IMR-90 (cell line): ENCODE results near the gene CEACAM20. TPM values are rescaled to one million over a fixed set of nuclear protein-coding genes. Genes with fewer than 3 reads are reported as not detected.

Experiments
- ATAC-seq: fragments of 200-7000 bp; cut with Tn5 transposase; 2 replicates; pipeline ENCODE4 v1.9.1; 2020; ENCODE audit warnings: low read depth, mild to moderate bottlenecking, moderate library complexity
- BruUV-seq: library from RNA; stranded (reverse); fragments of 400-500 nt; replicated peaks from 2 replicates; lab custom pipeline; 2021; lab: Mats Ljungman, UMichigan
- CTCF ChIA-PET: fragments of 300-600 bp; formaldehyde crosslinking; extraction: SDS; loops from one replicate; lab custom pipeline; 2021; ENCODE audit warnings: antibody characterized with exemption; lab: Yijun Ruan, JAX
- POLR2A ChIA-PET: fragments of 300-600 bp; sonication (Branson Sonifier 250); formaldehyde crosslinking; loops from one replicate; lab custom pipeline; 2022; ENCODE audit warnings: antibody characterized with exemption; ENCODE audit not compliant: unreplicated experiment; lab: Charles Lee
- DNase-seq: peaks from one replicate; pipeline ENCODE4 v3.0.0; 2013
- H2AFZ ChIP-seq: replicated peaks from 2 replicates; pipeline ENCODE3; 2013; ENCODE audit warnings: low read length, mild to moderate bottlenecking; ENCODE audit not compliant: poor library complexity
- H2AK5ac ChIP-seq: 2 replicates; pipeline ENCODE4 v1.6.1; 2013; ENCODE audit warnings: low read depth, low read length, inconsistent platforms
- H2AK9ac ChIP-seq: replicated peaks from 2 replicates; pipeline ENCODE3; 2013; ENCODE audit warnings: mild to moderate bottlenecking, low read depth, low read length, moderate library complexity; ENCODE audit not compliant: poor library complexity
- H2BK120ac ChIP-seq: 2 replicates; pipeline ENCODE4 v1.6.1; 2013; ENCODE audit warnings: low read depth, low read length, inconsistent platforms
- H2BK15ac ChIP-seq: 3 replicates; pipeline ENCODE4 v1.6.1; 2013; ENCODE audit warnings: low read depth, low read length, inconsistent platforms
- H2BK20ac ChIP-seq: 2 replicates; pipeline ENCODE4 v1.6.1; 2013; ENCODE audit warnings: low read depth, mild to moderate bottlenecking, inconsistent platforms, low read length, moderate library complexity
- H2BK5ac ChIP-seq: 2 replicates; pipeline ENCODE4 v1.6.1; 2013; ENCODE audit warnings: mild to moderate bottlenecking, low read depth, low read length, inconsistent platforms; ENCODE audit not compliant: poor library complexity, severe bottlenecking
- H3K14ac ChIP-seq: replicated peaks from 2 replicates; pipeline ENCODE4 v1.6.1; 2013; ENCODE audit warnings: low read depth, low read length, inconsistent platforms
- H3K18ac ChIP-seq: 2 replicates; pipeline ENCODE4 v1.6.1; 2013; ENCODE audit warnings: low read depth, low read length, control low read depth
- H3K23ac ChIP-seq: 2 replicates; pipeline ENCODE4 v1.6.1; 2013; ENCODE audit warnings: low read depth, low read length, inconsistent platforms
- H3K27ac ChIP-seq: 2 replicates; pipeline ENCODE4 v1.5.1; 2013; ENCODE audit warnings: mild to moderate bottlenecking, control low read depth, low read length; ENCODE audit not compliant: insufficient read depth
- H3K27me3 ChIP-seq: 2 replicates; pipeline ENCODE4 v1.6.1; 2013; ENCODE audit warnings: low read length; ENCODE audit not compliant: control insufficient read depth, insufficient read depth
- H3K36me3 ChIP-seq: 2 replicates; pipeline ENCODE4 v1.6.1; 2013; ENCODE audit warnings: low read length, mixed read lengths; ENCODE audit not compliant: control insufficient read depth, insufficient read depth
- H3K4ac ChIP-seq: 2 replicates; pipeline ENCODE4 v1.6.1; 2013; ENCODE audit warnings: low read depth, low read length, inconsistent platforms
- H3K4me1 ChIP-seq: 2 replicates; pipeline ENCODE4 v1.6.1; 2013; ENCODE audit warnings: low read length, mixed read lengths; ENCODE audit not compliant: control insufficient read depth, insufficient read depth
- H3K4me2 ChIP-seq: 2 replicates; pipeline ENCODE4 v1.6.1; 2013; ENCODE audit warnings: low read depth, mild to moderate bottlenecking, control low read depth, low read length, moderate library complexity
- H3K4me3 ChIP-seq: 2 replicates; pipeline ENCODE4 v1.5.1; 2013; ENCODE audit warnings: low read depth, mild to moderate bottlenecking, control low read depth, low read length, moderate library complexity; ENCODE audit not compliant: insufficient read depth
- H3K56ac ChIP-seq: 2 replicates; pipeline ENCODE4 v1.6.1; 2013; ENCODE audit warnings: low read length, inconsistent platforms; ENCODE audit not compliant: insufficient read depth; ENCODE audit errors: extremely low read depth
- H3K79me1 ChIP-seq, 2 experiments: 2 replicates each; pipeline ENCODE4 v1.6.1; 2013; ENCODE audit warnings: low read length in 2 of 2, inconsistent platforms in 1 of 2, low read depth in 1 of 2
- H3K9ac ChIP-seq: 2 replicates; pipeline ENCODE4 v1.6.1; 2013; ENCODE audit warnings: low read depth, low read length, control low read depth
- H3K9me1 ChIP-seq: 2 replicates; pipeline ENCODE4 v1.6.1; 2013; ENCODE audit warnings: low read length, inconsistent platforms; ENCODE audit not compliant: insufficient read depth
- H3K9me3 ChIP-seq: 2 replicates; pipeline ENCODE4 v1.6.1; 2013; ENCODE audit warnings: low read length; ENCODE audit not compliant: control insufficient read depth, insufficient read depth
- H4K20me1 ChIP-seq: 2 replicates; pipeline ENCODE4 v1.6.1; 2013; ENCODE audit warnings: low read length, inconsistent platforms; ENCODE audit not compliant: insufficient read depth
- H4K5ac ChIP-seq: 2 replicates; pipeline ENCODE4 v1.6.1; 2013; ENCODE audit warnings: mild to moderate bottlenecking, low read depth, low read length, control low read depth
- H4K8ac ChIP-seq, 2 experiments: 2 replicates each; pipeline ENCODE4 v1.6.1; 2013; ENCODE audit warnings: low read depth in 2 of 2, low read length in 2 of 2, control low read depth in 1 of 2, inconsistent platforms in 1 of 2
- H4K91ac ChIP-seq: 2 replicates; pipeline ENCODE4 v1.6.1; 2013; ENCODE audit warnings: low read depth, low read length, inconsistent platforms; ENCODE audit not compliant: insufficient read depth
- BHLHE40 ChIP-seq: fragments of 150-350 bp; IDR thresholded peaks from 2 replicates; pipeline ENCODE4 v1.6.1; 2016; ENCODE audit warnings: mild to moderate bottlenecking, low read depth, low read length
- CHD1 ChIP-seq: IDR thresholded peaks from 2 replicates; pipeline ENCODE4 v1.6.1; 2012; ENCODE audit warnings: low read depth, low read length, improper control_type of control experiment
- NFE2L2 ChIP-seq: fragments of 150-350 bp; IDR thresholded peaks from 2 replicates; pipeline ENCODE4 v1.6.1; 2016; ENCODE audit warnings: low read depth, mild to moderate bottlenecking, low read length
- POLR2A ChIP-seq: IDR thresholded peaks from 2 replicates; pipeline ENCODE4 v1.6.1; 2012; ENCODE audit warnings: mild to moderate bottlenecking, low read depth, low read length
- RAD21 ChIP-seq: IDR thresholded peaks from 2 replicates; pipeline ENCODE4 v1.6.1; 2012; ENCODE audit warnings: low read length, improper control_type of control experiment
- SMC3 ChIP-seq: fragments of 150-350 bp; IDR thresholded peaks from 2 replicates; pipeline ENCODE4 v1.6.1; 2016; ENCODE audit warnings: low read depth, mild to moderate bottlenecking, antibody characterized with exemption, low read length, moderate library complexity
- USF2 ChIP-seq: fragments of 150-350 bp; IDR thresholded peaks from 2 replicates; pipeline ENCODE4 v1.6.1; 2017; ENCODE audit warnings: mild to moderate bottlenecking, antibody characterized with exemption, low read length, low read depth
- WGBS, 2 experiments: methylation state at CpG; one replicate each; pipeline versions ENCODE4 v1.1.5 to v1.1.7; 2013; ENCODE audit warnings: missing lambda C conversion rate in 2 of 2; ENCODE audit not compliant: insufficient read length in 1 of 2; ENCODE audit errors: extremely low coverage in 2 of 2; 5-methylcytosine and 5-hydroxymethylcytosine counted together
- dilution Hi-C: fragments of 300-500 bp; cut with HindIII; formaldehyde crosslinking; loops from one replicate; pipeline ENCODE4 v1.14.3; 2018; ENCODE audit warnings: low sequenced_read_pairs; ENCODE audit not compliant: unreplicated experiment
- in situ Hi-C: fragments of 300-500 bp; cut with MboI; formaldehyde crosslinking; loops from 3 replicates; pipeline ENCODE4 v1.14.3; 2019; ENCODE audit warnings: low sequenced_read_pairs, inconsistent platforms, mixed read lengths
- intact Hi-C: fragments of 100-400 bp; cut with micrococcal nuclease; formaldehyde crosslinking; loops from 2 replicates; pipeline ENCODE4 v1.10.0; 2022
- polyA plus RNA-seq, 3 experiments: library from polyadenylated mRNA; depleted of rRNA; stranded (reverse); fragments of >200 nt; gene quantifications; 2 replicates each; pipeline ENCODE4 v1.2.3, GENCODE V29; 2012; ENCODE audit warnings: low replicate concordance in 1 of 3
- total RNA-seq: library from RNA; depleted of rRNA; stranded (reverse); fragments of >200 nt; gene quantifications from 2 replicates; pipeline ENCODE4 v1.2.3, GENCODE V29; 2012
- TF ChIP-seq, protein P1 (sequence below): fragments of 150-350 bp; IDR thresholded peaks from 2 replicates; pipeline ENCODE4 v1.6.1; 2016; ENCODE audit warnings: low read depth, mild to moderate bottlenecking, low read length, moderate library complexity, borderline replicate concordance
- TF ChIP-seq, protein P2 (sequence below): conservative IDR thresholded peaks from 2 replicates; pipeline ENCODE4 v1.5.1; 2012; ENCODE audit warnings: mild to moderate bottlenecking, low read depth, low read length, improper control_type of control experiment

Gene CEACAM20
- total and polyA plus RNA-seq, 2 of the 4 experiments (the other 2 are of a cell fraction): not detected

GRCh38 chr19:44532819-44533218 lies 3.3 kb upstream of the CEACAM20 start:
- Histone ChIP-seq H3K23ac (no peak overlapping the region), H2AK5ac (no peak overlapping the region), H3K4me3 (no peak overlapping the region), H3K4ac (no peak overlapping the region), H3K27me3 (peaks cover 18% of the 10 kb centered on the region), H2BK20ac (no peak overlapping the region), H3K18ac (no peak overlapping the region), H4K20me1 (no peaks in the 10 kb centered on the region), H3K36me3 (no peaks in the 10 kb centered on the region), H2AK9ac (no peak overlapping the region), H3K9me3 (no peaks in the 10 kb centered on the region), H4K91ac (no peak overlapping the region), H4K5ac (no peak overlapping the region), H3K27ac (no peak overlapping the region), H3K14ac (no peak overlapping the region), H3K4me1 (no peaks in the 10 kb centered on the region), H2AFZ (no peak overlapping the region), H2BK5ac (no peak overlapping the region), H2BK120ac (no peak overlapping the region), H3K56ac (no peak overlapping the region), H3K79me1 (no peaks in the 10 kb centered on the region), H4K8ac (no peak overlapping the region), H3K9ac (no peak overlapping the region), H2BK15ac (no peak overlapping the region), H3K4me2 (no peak overlapping the region), H3K9me1 (no peaks in the 10 kb centered on the region)
- DNase-seq: no peak
- ATAC-seq: no peak
- in situ Hi-C loops (no loop called here), dilution Hi-C loops (no loop called here), intact Hi-C loops (no loop called here)
- no TSS peak for BruUV-seq
- ChIA-PET POLR2A (no interaction called here), CTCF (no interaction called here)
- 59% methylated on average over 4 of the region's 5 CpGs; no CpG with 5 or more reads in 1 of the 2 experiments for WGBS, 2 experiments
- TF ChIP-seq USF2 (no peak), BHLHE40 (no peak), SMC3 (no peak), CHD1 (no peak), POLR2A (no peak), NFE2L2 (no peak), RAD21 (no peak)
- TF ChIP-seq, protein P1, sequence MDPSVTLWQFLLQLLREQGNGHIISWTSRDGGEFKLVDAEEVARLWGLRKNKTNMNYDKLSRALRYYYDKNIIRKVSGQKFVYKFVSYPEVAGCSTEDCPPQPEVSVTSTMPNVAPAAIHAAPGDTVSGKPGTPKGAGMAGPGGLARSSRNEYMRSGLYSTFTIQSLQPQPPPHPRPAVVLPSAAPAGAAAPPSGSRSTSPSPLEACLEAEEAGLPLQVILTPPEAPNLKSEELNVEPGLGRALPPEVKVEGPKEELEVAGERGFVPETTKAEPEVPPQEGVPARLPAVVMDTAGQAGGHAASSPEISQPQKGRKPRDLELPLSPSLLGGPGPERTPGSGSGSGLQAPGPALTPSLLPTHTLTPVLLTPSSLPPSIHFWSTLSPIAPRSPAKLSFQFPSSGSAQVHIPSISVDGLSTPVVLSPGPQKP: no peak
- TF ChIP-seq, protein P2, sequence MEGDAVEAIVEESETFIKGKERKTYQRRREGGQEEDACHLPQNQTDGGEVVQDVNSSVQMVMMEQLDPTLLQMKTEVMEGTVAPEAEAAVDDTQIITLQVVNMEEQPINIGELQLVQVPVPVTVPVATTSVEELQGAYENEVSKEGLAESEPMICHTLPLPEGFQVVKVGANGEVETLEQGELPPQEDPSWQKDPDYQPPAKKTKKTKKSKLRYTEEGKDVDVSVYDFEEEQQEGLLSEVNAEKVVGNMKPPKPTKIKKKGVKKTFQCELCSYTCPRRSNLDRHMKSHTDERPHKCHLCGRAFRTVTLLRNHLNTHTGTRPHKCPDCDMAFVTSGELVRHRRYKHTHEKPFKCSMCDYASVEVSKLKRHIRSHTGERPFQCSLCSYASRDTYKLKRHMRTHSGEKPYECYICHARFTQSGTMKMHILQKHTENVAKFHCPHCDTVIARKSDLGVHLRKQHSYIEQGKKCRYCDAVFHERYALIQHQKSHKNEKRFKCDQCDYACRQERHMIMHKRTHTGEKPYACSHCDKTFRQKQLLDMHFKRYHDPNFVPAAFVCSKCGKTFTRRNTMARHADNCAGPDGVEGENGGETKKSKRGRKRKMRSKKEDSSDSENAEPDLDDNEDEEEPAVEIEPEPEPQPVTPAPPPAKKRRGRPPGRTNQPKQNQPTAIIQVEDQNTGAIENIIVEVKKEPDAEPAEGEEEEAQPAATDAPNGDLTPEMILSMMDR: no peak
